H4 (cell line): ENCODE data around the gene AKAP6. TPM values are rescaled to one million over a fixed set of nuclear protein-coding genes. Genes with fewer than 3 reads are reported as not detected.
"Not testable (repeated sequence)": the region's sequence is repeated elsewhere in the genome, so short reads cannot be mapped to it uniquely, and the experiment has no call there.

Experiments used
- DNase-seq: peaks from one replicate; pipeline ENCODE4 v3.0.0-alpha.2; 2015; ENCODE audit warnings: low spot score
- total RNA-seq: library from RNA; depleted of rRNA; stranded (reverse); fragments of >200 nt; shearing (Covaris generic); gene quantifications from 2 replicates; pipeline ENCODE4 v1.2.3, GENCODE V29; 2014

Gene AKAP6
- total RNA-seq, 1 experiment from 2014 or later: 38.6 TPM

- DNase-seq: no peak
Observed at GRCh38 chr14:32368107-32368506, 39.0 kb downstream of the AKAP6 start.

- peak; percentile 43 for DNase-seq
Observed at GRCh38 chr14:32370714-32371113, 41.6 kb downstream of the AKAP6 start.

- DNase-seq: peak; percentile 9
Observed at GRCh38 chr14:32372154-32372553, 43.1 kb downstream of the AKAP6 start.

GRCh38 chr14:32373174-32373573 lies 44.1 kb downstream of the AKAP6 start:
- not testable (repeated sequence) for DNase-seq

GRCh38 chr14:32374155-32374554 lies 45.1 kb downstream of the AKAP6 start:
- no peak for DNase-seq

GRCh38 chr14:32375663-32376062 lies 46.6 kb downstream of the AKAP6 start:
- DNase-seq: no peak

- no peak for DNase-seq
Observed at GRCh38 chr14:32377046-32377646, 48.0 kb downstream of the AKAP6 start.

GRCh38 chr14:32378284-32378683 lies 49.2 kb downstream of the AKAP6 start:
- no peak for DNase-seq

GRCh38 chr14:32379447-32379846 lies 50.3 kb downstream of the AKAP6 start:
- no peak for DNase-seq

- DNase-seq: no peak
Observed at GRCh38 chr14:32381869-32382268, 52.8 kb downstream of the AKAP6 start.

- DNase-seq: peak; percentile 22
Observed at GRCh38 chr14:32382704-32383103, 53.6 kb downstream of the AKAP6 start.

GRCh38 chr14:32383364-32384009 lies 54.4 kb downstream of the AKAP6 start:
- DNase-seq: no peak

- DNase-seq: no peak
Observed at GRCh38 chr14:32384464-32384863, 55.4 kb downstream of the AKAP6 start.

GRCh38 chr14:32387295-32387694 lies 58.2 kb downstream of the AKAP6 start:
- not testable (repeated sequence) for DNase-seq

GRCh38 chr14:32393119-32393518 lies 64.0 kb downstream of the AKAP6 start:
- no peak for DNase-seq

GRCh38 chr14:32394038-32394437 lies 64.9 kb downstream of the AKAP6 start:
- no peak for DNase-seq

GRCh38 chr14:32396885-32397284 lies 67.8 kb downstream of the AKAP6 start:
- DNase-seq: no peak

GRCh38 chr14:32397861-32398640 lies 69.0 kb downstream of the AKAP6 start:
- DNase-seq: peak; percentile 90

- DNase-seq: no peak
Observed at GRCh38 chr14:32399920-32400319, 70.8 kb downstream of the AKAP6 start.

GRCh38 chr14:32400480-32400879 lies 71.4 kb downstream of the AKAP6 start:
- peak; percentile 14 for DNase-seq

GRCh38 chr14:32403021-32403420 lies 73.9 kb downstream of the AKAP6 start:
- DNase-seq: no peak

- no peak for DNase-seq
Observed at GRCh38 chr14:32403688-32404087, 74.6 kb downstream of the AKAP6 start.
